NCI-H1105 (cell line): ENCODE results near the gene SEC14L1.
"Not testable (repeated sequence)": the region's sequence is repeated elsewhere in the genome, so short reads cannot be mapped to it uniquely, and the experiment has no call there.

Source experiments
- DNase-seq: peaks from one replicate; lab custom pipeline; 2025; lab: John Stamatoyannopoulos, UW

The SEC14L1 gene

GRCh38 chr17:77237232-77238008, 96.7 kb downstream of the SEC14L1 start:
- no peak for DNase-seq

DNA sequence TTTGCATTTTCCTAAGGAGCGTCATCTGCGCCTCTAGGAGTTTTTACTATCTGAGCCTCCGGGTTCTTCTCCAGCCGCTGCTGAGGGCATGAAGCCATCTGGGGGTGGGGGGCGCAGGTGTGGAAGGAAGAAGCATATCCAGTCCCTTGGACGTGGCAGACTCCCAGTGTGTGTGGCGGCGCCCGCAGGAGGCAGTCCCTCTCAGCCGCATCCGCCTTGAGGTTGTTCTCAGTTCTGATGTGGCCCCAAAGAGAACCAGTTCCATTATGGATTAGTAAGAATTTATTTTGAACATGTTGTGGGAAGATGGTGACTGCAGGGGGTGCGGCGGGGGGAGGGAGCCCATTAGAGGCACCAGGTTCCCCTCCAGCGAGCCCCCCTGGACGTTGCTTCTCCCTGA, 100.2 kb downstream of the SEC14L1 start:
- no peak for DNase-seq

GRCh38 chr17:77242118-77242851, 101.5 kb downstream of the SEC14L1 start:
- DNase-seq: no peak

DNA sequence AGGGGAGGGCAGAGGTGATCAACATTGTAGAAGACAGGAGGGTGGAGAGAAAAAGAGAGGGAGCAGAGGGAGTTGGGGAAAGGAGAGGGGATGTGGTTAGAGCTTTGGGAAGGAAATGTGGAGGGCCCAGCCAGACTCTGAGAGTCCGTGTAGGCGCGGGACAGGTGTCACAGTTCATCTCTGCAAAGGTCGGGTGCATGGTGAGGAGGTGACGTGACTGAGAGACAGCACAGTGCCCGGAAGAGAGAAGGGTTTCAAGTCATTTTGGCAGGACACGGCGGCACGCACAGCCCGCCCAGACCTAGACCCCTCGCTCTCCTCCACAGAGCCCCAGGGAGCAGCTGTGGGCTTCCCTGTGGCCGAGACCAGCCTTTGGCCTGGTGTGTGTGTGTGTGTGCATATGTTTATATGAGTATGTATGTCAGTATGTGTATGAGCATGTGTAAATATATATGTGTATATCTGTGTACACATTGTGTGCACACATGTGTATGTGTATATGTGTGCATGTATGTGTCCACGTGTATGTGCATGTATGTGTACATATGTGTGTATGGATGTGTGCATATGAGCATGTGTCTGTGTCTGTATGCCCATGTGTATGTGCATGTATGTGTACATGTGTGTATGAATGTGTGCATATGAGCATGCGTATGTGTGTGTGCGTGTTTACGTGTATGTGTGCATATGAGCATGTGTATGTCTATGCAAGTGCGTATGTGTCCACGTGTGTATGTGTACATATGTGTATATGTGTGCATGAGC, 104.6 kb downstream of the SEC14L1 start:
- DNase-seq: no peak

- DNase-seq: no peak
Measured at GRCh38 chr17:77246110-77247047, 105.6 kb downstream of the SEC14L1 start.

DNA sequence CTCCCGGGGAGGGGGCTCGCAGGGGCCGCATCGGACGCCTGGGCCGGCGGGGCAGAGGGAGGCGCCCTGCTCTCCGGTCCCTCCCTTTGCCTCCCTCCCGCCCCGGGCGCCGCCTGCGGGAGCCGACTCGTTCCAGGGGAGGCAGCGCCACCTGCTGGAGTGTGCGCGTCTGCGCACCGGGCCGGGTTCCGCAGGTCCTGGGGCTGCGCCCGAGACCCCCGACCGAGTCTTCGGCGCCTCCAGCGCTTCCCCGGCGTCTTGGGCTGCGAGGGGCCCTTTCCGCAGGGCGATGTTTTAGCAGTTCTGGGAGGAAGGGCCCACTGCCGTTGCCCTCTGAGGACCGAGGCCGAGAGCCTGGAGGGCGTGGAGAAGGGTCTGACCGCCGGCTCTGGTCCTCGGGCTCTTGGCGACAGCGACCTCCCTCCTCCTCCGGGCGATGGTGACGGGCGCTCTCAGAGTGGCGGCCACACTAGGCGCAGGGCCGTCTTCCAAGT, 106.3 kb downstream of the SEC14L1 start:
- DNase-seq: peak; percentile 47

DNA sequence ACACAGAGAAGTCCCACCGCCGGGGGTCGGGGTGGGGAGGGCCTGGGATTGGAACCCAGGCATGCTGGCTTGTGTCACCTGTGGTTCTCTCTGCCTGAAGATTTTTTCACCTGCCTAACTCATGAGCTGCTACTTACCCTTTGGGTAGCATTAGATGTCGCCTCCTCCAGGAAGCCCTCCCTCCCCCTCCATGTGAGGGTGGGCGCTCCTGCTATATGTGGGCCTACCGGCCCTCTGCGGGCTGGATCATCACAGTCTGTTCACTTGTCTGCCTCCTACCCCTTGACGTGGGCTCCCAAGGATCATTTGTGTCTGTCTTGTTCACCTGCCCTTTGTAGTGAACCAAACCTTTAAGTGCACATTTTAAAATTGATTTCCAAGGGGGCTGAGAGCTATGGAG, 106.8 kb downstream of the SEC14L1 start:
- no peak for DNase-seq

GRCh38 chr17:77248216-77249114, 107.7 kb downstream of the SEC14L1 start:
- DNase-seq: no peak

DNA sequence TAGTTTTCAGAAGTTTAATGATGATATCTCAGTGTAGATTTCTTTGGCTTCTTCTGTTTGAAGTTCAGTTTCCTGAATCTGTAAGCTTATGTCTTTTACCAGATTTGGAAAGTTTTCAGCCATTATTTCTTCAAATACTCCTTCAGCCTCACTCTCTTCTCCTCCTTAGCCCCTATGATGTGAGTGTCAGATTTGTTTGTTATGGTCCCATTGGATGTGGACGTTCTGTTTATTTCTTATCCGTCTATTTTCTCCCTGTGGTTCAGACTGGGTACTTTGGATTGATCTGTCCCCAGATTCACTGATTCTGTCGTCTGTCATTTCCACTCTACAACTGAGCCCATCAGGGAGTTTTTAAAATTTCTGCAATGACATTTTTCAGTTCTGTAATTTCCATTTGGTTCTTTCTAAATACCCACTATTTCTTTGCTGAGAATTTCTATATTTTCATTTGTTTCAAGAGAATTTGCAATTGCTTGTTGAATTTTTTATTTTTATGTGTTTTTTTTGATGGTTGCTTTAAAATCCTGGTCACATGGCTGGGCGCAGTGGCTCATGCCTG, 110.9 kb downstream of the SEC14L1 start:
- no peak for DNase-seq

- not testable (repeated sequence) for DNase-seq
Measured at GRCh38 chr17:77252306-77252705, 111.5 kb downstream of the SEC14L1 start.

DNA sequence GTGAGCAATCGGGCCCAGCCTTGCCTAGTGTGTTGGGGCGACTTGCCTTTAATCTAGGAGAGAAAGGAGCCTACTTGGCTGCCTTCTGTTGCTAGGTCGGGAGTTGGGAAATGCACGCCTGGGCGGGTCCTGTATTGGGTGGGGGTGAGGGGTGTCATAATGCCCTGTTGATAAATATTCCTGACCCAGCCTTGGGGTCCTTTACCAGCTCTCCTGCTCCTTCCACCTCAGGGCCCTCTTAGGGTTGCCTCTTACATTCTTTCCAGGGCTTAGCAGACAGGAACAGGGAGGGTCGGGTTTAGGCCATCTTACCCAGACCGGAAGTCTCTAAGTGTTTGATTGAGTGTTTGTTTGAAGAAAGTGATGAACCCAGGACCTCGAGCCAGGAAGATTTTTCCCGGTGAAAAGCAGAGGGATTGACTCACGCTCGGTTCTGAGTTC, 112.9 kb downstream of the SEC14L1 start:
- DNase-seq: no peak

DNA sequence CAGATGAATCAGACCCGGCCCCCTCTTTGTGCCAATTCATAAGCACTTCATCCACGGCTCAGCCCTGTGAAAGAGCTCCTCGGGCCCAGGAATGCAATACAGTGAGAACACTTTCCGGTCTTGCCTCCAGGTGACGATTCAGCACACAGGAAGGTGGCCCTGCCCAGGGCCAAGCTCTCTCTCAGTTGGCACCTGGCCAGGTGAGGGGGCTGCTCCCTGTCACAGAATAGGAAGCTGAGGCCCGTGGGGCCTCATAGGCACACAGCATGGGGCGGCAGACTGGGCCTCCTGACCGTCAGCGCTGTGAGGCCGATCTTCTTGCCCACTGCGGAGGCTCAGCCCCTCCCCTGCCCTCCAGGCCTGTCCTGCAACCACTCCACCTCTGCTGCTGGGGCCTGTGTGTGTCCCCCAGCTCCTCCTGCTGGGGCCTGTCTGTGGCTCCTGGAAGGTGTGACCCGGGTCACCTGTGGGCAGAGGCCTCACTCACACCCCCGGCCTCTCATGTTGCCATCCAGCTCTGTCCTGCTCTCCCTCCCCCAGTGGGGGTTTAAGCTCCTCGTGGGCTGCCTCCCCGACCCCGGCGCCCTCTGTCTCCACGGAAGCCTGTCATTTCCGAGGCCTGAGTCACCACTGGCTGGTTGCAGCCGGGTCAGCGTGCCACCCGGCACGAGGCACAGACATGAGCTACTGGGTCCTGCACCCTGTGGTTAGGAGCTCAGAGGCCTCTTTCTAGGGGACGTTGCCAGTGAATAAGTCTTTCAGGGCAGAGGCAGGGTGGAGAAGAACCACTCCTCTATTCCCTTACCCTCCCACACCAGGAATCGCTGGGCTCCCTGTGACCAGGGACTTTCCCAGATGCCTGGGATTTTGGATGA, 114.4 kb downstream of the SEC14L1 start:
- no peak for DNase-seq

GRCh38 chr17:77255970-77256369, 115.2 kb downstream of the SEC14L1 start:
- DNase-seq: not testable (repeated sequence)

DNA sequence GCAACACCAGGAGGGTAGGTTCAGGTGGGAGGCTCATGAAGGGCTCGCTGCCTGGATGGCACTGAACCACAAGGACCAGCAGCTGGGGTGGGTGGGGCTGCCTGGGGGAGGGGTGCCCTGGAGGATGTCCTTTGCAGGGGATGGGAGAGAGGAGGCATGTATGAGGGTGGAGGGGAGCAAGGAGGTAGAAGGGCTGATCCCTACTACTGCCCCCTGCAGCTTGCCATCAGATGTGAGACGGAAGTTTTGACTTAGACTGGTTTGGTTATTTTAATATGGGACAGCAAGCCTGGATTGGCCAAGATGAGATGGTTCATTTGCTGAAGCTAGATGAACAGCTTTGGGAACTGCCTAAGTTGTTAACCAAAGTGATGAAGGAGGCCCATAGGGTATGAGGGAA, 115.9 kb downstream of the SEC14L1 start:
- no peak for DNase-seq

GRCh38 chr17:77257169-77257568, 116.4 kb downstream of the SEC14L1 start:
- DNase-seq: no peak

- DNase-seq: no peak
Measured at GRCh38 chr17:77257596-77258458, 117.1 kb downstream of the SEC14L1 start.

DNA sequence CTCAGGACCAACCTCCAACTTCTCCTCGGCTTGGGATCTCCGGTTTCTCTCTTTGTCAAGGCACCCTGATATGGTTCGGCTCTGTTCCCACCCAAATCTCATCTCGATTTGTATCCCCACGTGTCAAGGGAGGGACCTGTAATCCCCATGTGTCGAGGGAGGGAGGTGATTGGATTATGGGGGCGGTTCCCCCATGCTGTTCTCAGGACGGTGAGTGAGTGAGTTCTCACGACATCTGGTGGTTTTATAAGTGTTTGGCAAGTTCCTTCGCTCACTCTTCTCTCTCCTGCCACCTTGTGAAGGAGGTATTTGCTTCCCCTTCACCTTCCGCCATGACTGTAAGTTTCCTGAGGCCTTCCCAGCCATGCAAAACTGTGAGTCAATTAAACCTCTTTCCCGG, 117.9 kb downstream of the SEC14L1 start:
- DNase-seq: no peak
